Tibial nerve (tissue), 4 donors: Measurements from ENCODE around the gene GAR1. TPM values are rescaled to one million over a fixed set of nuclear protein-coding genes. Genes with fewer than 3 reads are reported as not detected.

Source experiments
- DNase-seq, 2 donors: peaks; one replicate each; pipeline ENCODE4 v3.0.0-alpha.2; 2019; ENCODE audit warnings: low spot score in 2 of 2
- H3K27ac ChIP-seq, 4 donors: fragments of 200-600 bp; sonication (generic) in 3 of 4; one replicate each; pipeline ENCODE4 v1.5.1; 2017 to 2019; ENCODE audit warnings: mild to moderate bottlenecking in 1 of 4
- H3K27me3 ChIP-seq, 2 donors: fragments of 200-600 bp; sonication (generic) in 1 of 2; one replicate each; pipeline versions ENCODE4 v1.5.1 to v1.6.0; 2017 to 2019
- H3K36me3 ChIP-seq, 3 donors: fragments of 200-600 bp; sonication (generic); one replicate each; pipeline ENCODE4 v1.5.1; 2018 to 2019
- H3K4me1 ChIP-seq, 4 donors: fragments of 200-600 bp; sonication (generic) in 3 of 4; one replicate each; pipeline ENCODE4 v1.5.1; 2017 to 2019
- H3K4me3 ChIP-seq, 4 donors: fragments of 200-600 bp; sonication (generic) in 3 of 4; one replicate each; pipeline ENCODE4 v1.5.1; 2017 to 2019; ENCODE audit warnings: mild to moderate bottlenecking in 1 of 4, moderate library complexity in 1 of 4
- H3K9me3 ChIP-seq, 4 donors: fragments of 200-600 bp; sonication (generic) in 3 of 4; one replicate each; pipeline ENCODE4 v1.5.1; 2017 to 2019
- EP300 ChIP-seq, 2 donors: sonication (generic); formaldehyde crosslinking; IDR thresholded peaks; one replicate each; pipeline ENCODE4 v1.6.1; 2017; ENCODE audit warnings: antibody characterized with exemption in 2 of 2, mild to moderate bottlenecking in 1 of 2
- POLR2A ChIP-seq, 2 donors: fragments of 450-650 bp; IDR thresholded peaks; one replicate each; pipeline ENCODE4 v1.6.1; 2017; ENCODE audit warnings: antibody characterized with exemption in 2 of 2, mild to moderate bottlenecking in 2 of 2, moderate library complexity in 2 of 2
- WGBS, 2 donors: methylation state at CpG; one replicate each; pipeline ENCODE4 v1.1.5; 2018; 5-methylcytosine and 5-hydroxymethylcytosine counted together
- total RNA-seq, 4 donors: library from RNA; depleted of rRNA; stranded (reverse); fragments of >200 nt; gene quantifications; one replicate each; pipeline ENCODE4 v1.1.0, GENCODE V29; 2016
- TF ChIP-seq, protein P1 (sequence below), 5 experiments: fragments of 200-600 bp in 3 of 5; fragments of 450-650 bp in 2 of 5; sonication (generic) in 3 of 5; IDR thresholded peaks; one replicate each; pipeline ENCODE4 v1.5.1; 2016 to 2019; ENCODE audit warnings: antibody characterized with exemption in 5 of 5, mild to moderate bottlenecking in 3 of 5, moderate library complexity in 2 of 5

The GAR1 gene
- total RNA-seq, 4 donors from 2014 or later = 6.3 to 9.0 (median 6.8) TPM

DNA sequence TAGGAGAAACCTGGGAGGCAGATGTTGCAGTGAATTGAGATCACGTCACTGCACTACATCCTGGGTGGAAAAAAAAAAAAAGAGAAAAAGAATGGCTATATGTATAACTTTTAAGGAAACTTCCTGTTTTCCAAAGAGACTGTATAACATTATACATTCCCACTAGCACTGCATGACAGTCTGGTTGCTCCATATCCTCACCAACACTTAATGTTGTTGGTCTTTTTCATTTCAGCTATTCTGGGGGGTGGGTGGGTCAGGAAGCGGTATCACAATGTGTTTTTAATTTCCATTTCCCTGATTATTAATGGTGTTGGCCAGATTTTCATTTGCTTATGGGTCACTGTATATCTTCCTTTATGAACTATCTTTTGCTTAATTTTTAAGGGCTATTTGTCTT lies 45.7 kb downstream of the GAR1 start:
- Histone ChIP-seq H3K36me3 (peaks cover 0 to 9% (median 0%) of the 10 kb centered on the region in 3 donors), H3K27me3 (no peaks in the 10 kb centered on the region), H3K27ac (no peak overlapping the region), H3K4me3 (no peak overlapping the region), H3K4me1 (no peaks in the 10 kb centered on the region), H3K9me3 (peaks cover 0 to 30% (median 6%) of the 10 kb centered on the region in 4 donors)
- TF ChIP-seq, protein P1, sequence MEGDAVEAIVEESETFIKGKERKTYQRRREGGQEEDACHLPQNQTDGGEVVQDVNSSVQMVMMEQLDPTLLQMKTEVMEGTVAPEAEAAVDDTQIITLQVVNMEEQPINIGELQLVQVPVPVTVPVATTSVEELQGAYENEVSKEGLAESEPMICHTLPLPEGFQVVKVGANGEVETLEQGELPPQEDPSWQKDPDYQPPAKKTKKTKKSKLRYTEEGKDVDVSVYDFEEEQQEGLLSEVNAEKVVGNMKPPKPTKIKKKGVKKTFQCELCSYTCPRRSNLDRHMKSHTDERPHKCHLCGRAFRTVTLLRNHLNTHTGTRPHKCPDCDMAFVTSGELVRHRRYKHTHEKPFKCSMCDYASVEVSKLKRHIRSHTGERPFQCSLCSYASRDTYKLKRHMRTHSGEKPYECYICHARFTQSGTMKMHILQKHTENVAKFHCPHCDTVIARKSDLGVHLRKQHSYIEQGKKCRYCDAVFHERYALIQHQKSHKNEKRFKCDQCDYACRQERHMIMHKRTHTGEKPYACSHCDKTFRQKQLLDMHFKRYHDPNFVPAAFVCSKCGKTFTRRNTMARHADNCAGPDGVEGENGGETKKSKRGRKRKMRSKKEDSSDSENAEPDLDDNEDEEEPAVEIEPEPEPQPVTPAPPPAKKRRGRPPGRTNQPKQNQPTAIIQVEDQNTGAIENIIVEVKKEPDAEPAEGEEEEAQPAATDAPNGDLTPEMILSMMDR (IDR thresholded peaks at IDR 0.05) = no peak
- TF ChIP-seq EP300 (IDR thresholded peaks at IDR 0.05) = no peak
- TF ChIP-seq POLR2A (IDR thresholded peaks at IDR 0.05) = no peak
- WGBS, 2 donors = 92 to 97% methylated on average over 2 of the region's 2 CpGs
- no peak for DNase-seq

DNA sequence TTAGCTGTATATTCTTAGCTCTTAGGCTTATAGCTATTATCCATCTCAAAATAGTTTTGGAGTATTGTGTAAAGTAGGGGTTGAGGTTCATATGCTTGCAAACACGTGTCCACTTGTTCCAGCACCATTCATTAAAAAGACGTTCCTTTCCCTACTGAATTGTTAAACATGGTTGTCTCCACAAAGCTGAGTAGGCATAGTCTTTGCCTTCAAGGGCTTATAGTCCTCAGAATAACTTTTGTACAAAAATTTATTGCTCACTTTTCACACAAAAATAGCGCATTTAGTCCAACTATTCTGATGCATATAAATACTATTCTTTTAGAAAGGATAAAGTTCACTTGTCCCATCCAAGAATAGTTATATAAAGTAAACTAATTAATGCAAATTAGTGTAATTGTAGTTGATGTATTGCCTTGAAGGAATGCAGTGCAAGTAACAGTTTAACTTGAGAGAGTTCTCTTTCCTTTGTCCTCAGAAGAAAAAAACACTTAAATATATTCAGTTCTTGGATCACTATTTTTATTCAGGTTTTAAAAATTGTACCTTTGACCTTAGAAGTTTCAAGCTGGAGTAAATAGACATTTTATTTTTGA lies 46.5 kb downstream of the GAR1 start:
- 68 to 76% methylated on average over 3 of the region's 3 CpGs for WGBS, 2 donors
- H3K36me3 ChIP-seq = peaks cover 0 to 9% (median 0%) of the 10 kb centered on the region in 3 donors
- no peaks in the 10 kb centered on the region for H3K4me1 ChIP-seq
- TF ChIP-seq, protein P1 (IDR thresholded peaks at IDR 0.05) = no peak
- no peak for TF ChIP-seq EP300 (IDR thresholded peaks at IDR 0.05)
- TF ChIP-seq POLR2A (IDR thresholded peaks at IDR 0.05) = no peak
- H3K4me3 ChIP-seq = no peak overlapping the region
- peaks cover 0 to 30% (median 6%) of the 10 kb centered on the region in 4 donors for H3K9me3 ChIP-seq
- no peak for DNase-seq
- H3K27me3 ChIP-seq = no peaks in the 10 kb centered on the region
- no peak overlapping the region for H3K27ac ChIP-seq

DNA sequence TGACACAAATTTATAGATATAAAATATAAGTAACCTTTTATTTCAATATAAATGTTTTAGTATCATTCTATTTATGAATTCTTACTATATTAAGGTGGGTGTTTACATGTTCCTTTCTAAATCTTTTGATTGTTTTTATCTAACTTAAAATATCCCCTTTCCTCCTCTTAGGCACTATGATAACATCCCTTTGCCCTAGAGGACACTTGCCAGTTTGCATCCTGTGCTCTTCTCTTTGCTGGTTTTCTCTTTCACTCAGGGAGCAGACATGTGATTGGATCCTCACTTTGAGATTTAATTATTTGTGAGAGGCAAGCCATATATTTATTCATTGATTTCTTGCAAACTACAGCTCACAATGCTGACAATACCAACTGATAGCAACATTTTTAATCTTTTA lies 48.6 kb downstream of the GAR1 start:
- TF ChIP-seq POLR2A (IDR thresholded peaks at IDR 0.05) (no peak), EP300 (IDR thresholded peaks at IDR 0.05) (no peak)
- TF ChIP-seq, protein P1 (IDR thresholded peaks at IDR 0.05) = no peak
- DNase-seq = no peak
- Histone ChIP-seq H3K27me3 (no peaks in the 10 kb centered on the region), H3K27ac (no peak overlapping the region), H3K4me1 (no peaks in the 10 kb centered on the region), H3K9me3 (peaks cover 0 to 20% (median 6%) of the 10 kb centered on the region in 4 donors), H3K4me3 (no peak overlapping the region), H3K36me3 (peaks cover 0 to 12% (median 0%) of the 10 kb centered on the region in 3 donors)

DNA sequence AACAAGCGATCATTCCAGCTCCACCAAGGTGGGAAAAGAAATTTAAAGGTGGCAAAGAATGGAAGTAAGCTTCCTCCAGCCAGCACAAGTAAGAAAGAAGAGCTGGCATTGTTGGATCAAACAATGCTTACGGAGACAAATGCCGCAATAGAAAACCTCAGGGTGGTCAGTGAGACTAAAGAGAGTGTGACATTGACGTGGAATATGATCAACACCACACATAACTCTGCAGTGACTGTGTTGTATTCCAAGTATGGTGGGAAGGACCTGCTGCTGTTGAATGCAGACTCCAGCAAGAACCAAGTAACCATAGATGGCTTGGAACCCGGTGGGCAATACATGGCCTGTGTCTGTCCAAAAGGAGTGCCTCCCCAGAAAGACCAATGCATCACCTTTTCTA lies 54.5 kb downstream of the GAR1 start:
- 95% methylated on average over 5 of the region's 5 CpGs for WGBS, 2 donors
- H3K36me3 ChIP-seq = peaks cover 0 to 31% (median 0%) of the 10 kb centered on the region in 3 donors
- H3K4me3 ChIP-seq = no peak overlapping the region
- no peak overlapping the region for H3K27ac ChIP-seq
- TF ChIP-seq, protein P1 (IDR thresholded peaks at IDR 0.05) = no peak
- TF ChIP-seq EP300 (IDR thresholded peaks at IDR 0.05) (no peak), POLR2A (IDR thresholded peaks at IDR 0.05) (no peak)
- no peak for DNase-seq
- peaks cover 0 to 16% (median 0%) of the 10 kb centered on the region in 4 donors for H3K9me3 ChIP-seq
- H3K4me1 ChIP-seq = no peaks in the 10 kb centered on the region
- no peaks in the 10 kb centered on the region for H3K27me3 ChIP-seq

DNA sequence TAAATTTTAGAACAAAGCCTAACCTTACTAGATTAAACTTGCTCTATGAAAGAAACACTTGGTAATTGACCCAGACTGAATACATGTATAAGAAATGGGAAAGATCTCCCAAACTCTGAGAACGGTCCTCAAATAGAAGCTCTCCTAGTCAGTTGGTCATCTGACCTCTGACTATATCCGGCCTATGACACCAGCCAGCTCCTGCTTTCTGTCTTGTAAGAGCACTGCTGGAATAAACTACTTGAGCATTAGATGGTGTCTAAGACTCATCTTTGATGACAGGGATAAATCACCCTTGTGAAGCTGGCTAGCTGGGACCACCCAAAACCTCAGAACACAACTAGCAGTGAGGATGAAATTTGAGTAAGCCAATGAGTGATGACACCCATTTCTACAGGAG lies 56.5 kb downstream of the GAR1 start:
- WGBS, 2 donors = 81 to 93% methylated on average over 2 of the region's 2 CpGs
- H3K9me3 ChIP-seq = peaks cover 0 to 16% (median 0%) of the 10 kb centered on the region in 4 donors
- TF ChIP-seq POLR2A (IDR thresholded peaks at IDR 0.05) (no peak), EP300 (IDR thresholded peaks at IDR 0.05) (no peak)
- TF ChIP-seq, protein P1 (IDR thresholded peaks at IDR 0.05) = no peak

More for the DNA sequence above, 56.5 kb downstream of the GAR1 start:
- Histone ChIP-seq H3K4me1 (no peaks in the 10 kb centered on the region), H3K27me3 (no peaks in the 10 kb centered on the region), H3K4me3 (no peak overlapping the region), H3K36me3 (peaks cover 0 to 31% (median 0%) of the 10 kb centered on the region in 3 donors), H3K27ac (no peak overlapping the region)
- DNase-seq = no peak
